H1 (cell line): ENCODE results near the gene CFAP92. TPM values are rescaled to one million over a fixed set of nuclear protein-coding genes. Genes with fewer than 3 reads are reported as not detected.

ENCODE experiments used
- CTCF ChIA-PET: fragments of 300-600 bp; sonication (Branson Sonifier 250); formaldehyde crosslinking; loops from one replicate; lab custom pipeline; 2021; ENCODE audit not compliant: partially characterized antibody; lab: Charles Lee
- POLR2A ChIA-PET: fragments of 300-600 bp; sonication (Branson Sonifier 250); formaldehyde crosslinking; loops from one replicate; lab custom pipeline; 2021; ENCODE audit warnings: inconsistent platforms; ENCODE audit not compliant: partially characterized antibody; lab: Charles Lee
- DNase-seq, 2 experiments: peaks; one replicate each; pipeline versions ENCODE4 v3.0.0 to v3.0.0-alpha.2; 2010 to 2022; ENCODE audit warnings: low spot score in 2 of 2, low read depth in 1 of 2, mixed read lengths in 1 of 2
- FAIRE-seq: peaks from 2 replicates; lab custom pipeline; 2011; peaks lifted over from hg19 to GRCh38; lab: Jason Lieb, UNC
- H2AFZ ChIP-seq: 2 replicates; pipeline ENCODE4 v1.8.1; 2012; ENCODE audit warnings: low read length, inconsistent platforms
- H2AK5ac ChIP-seq: 2 replicates; pipeline ENCODE4 v1.6.1; 2013; ENCODE audit warnings: low read depth, low read length
- H2BK120ac ChIP-seq: replicated peaks from 2 replicates; pipeline ENCODE3; 2013; ENCODE audit warnings: low read depth, low read length, inconsistent platforms
- H2BK12ac ChIP-seq: 2 replicates; pipeline ENCODE4 v1.6.1; 2013; ENCODE audit warnings: low read depth, low read length
- H2BK15ac ChIP-seq: 2 replicates; pipeline ENCODE4 v1.6.1; 2013; ENCODE audit warnings: low read length
- H2BK20ac ChIP-seq: 2 replicates; pipeline ENCODE4 v1.6.1; 2013; ENCODE audit warnings: low read length
- H2BK5ac ChIP-seq: 2 replicates; pipeline ENCODE4 v1.6.1; 2013; ENCODE audit warnings: low read depth, low read length
- H3K14ac ChIP-seq: 2 replicates; pipeline ENCODE4 v1.6.1; 2013; ENCODE audit warnings: inconsistent platforms; ENCODE audit not compliant: insufficient read length
- H3K18ac ChIP-seq: 2 replicates; pipeline ENCODE4 v1.6.1; 2013; ENCODE audit warnings: low read length; ENCODE audit errors: extremely low read depth
- H3K23ac ChIP-seq: 2 replicates; pipeline ENCODE4 v1.6.1; 2013; ENCODE audit warnings: inconsistent platforms; ENCODE audit not compliant: insufficient read length
- H3K23me2 ChIP-seq: 2 replicates; pipeline ENCODE4 v1.6.1; 2013; ENCODE audit warnings: low read depth, low read length
- H3K27ac ChIP-seq: 2 replicates; pipeline ENCODE4 v1.6.1; 2011; ENCODE audit warnings: low read depth, low read length, inconsistent platforms
- H3K27me3 ChIP-seq, 4 experiments: replicated peaks in 1 of 4; 1 replicate in 1 of 4; 2 replicates in 3 of 4; pipeline versions ENCODE4 v1.6.1 to v1.8.1; 2011 to 2013; ENCODE audit warnings: low read length in 3 of 4, mild to moderate bottlenecking in 3 of 4, inconsistent platforms in 2 of 4, mixed read lengths in 2 of 4, moderate library complexity in 1 of 4; ENCODE audit not compliant: control insufficient read depth in 3 of 4, insufficient read depth in 3 of 4; ENCODE audit errors: extremely low read depth in 1 of 4
- H3K36me3 ChIP-seq, 4 experiments: 2 replicates each; pipeline versions ENCODE4 v1.6.1 to v1.8.1; 2011 to 2013; ENCODE audit warnings: mild to moderate bottlenecking in 4 of 4, low read length in 3 of 4, moderate library complexity in 2 of 4, control low read depth in 1 of 4, inconsistent platforms in 1 of 4; ENCODE audit not compliant: insufficient read depth in 4 of 4, control insufficient read depth in 2 of 4
- H3K4ac ChIP-seq: replicated peaks from 2 replicates; pipeline ENCODE3; 2013; ENCODE audit warnings: low read length, low read depth, mixed read lengths, inconsistent platforms; ENCODE audit not compliant: insufficient read length
- H3K4me1 ChIP-seq, 4 experiments: replicated peaks in 1 of 4; 1 replicate in 1 of 4; 2 replicates in 3 of 4; pipeline versions ENCODE4 v1.6.1 to v1.8.1; 2011 to 2013; ENCODE audit warnings: low read length in 3 of 4, inconsistent platforms in 2 of 4, mixed read lengths in 1 of 4; ENCODE audit not compliant: insufficient read depth in 4 of 4, control insufficient read depth in 3 of 4
- H3K4me2 ChIP-seq, 2 experiments: 2 replicates each; pipeline versions ENCODE4 v1.6.1 to v1.8.1; 2011 to 2013; ENCODE audit warnings: low read depth in 2 of 2, low read length in 2 of 2, control low read depth in 1 of 2, inconsistent platforms in 1 of 2, mild to moderate bottlenecking in 1 of 2; ENCODE audit not compliant: insufficient read depth in 1 of 2
- H3K4me3 ChIP-seq, 4 experiments: fragments of 200-600, 300-600 bp in 1 of 4; sonication (generic), shearing (Covaris generic), sonication (Bioruptor Twin) in 1 of 4; 2 replicates each; pipeline versions ENCODE4 v1.5.1 to v1.8.1; 2011 to 2016; ENCODE audit warnings: low read length in 4 of 4, low read depth in 3 of 4, control low read depth in 2 of 4, inconsistent platforms in 2 of 4, mild to moderate bottlenecking in 2 of 4, mixed read lengths in 1 of 4, moderate library complexity in 1 of 4; ENCODE audit not compliant: insufficient read depth in 2 of 4; ENCODE audit errors: extremely low read depth in 1 of 4
- H3K56ac ChIP-seq: replicated peaks from 2 replicates; pipeline ENCODE3; 2013; ENCODE audit warnings: low read depth, mild to moderate bottlenecking, mixed read lengths, low read length, inconsistent platforms; ENCODE audit not compliant: insufficient read length
- H3K79me1 ChIP-seq: 2 replicates; pipeline ENCODE4 v1.6.1; 2013; ENCODE audit warnings: low read depth, low read length, control low read depth
- H3K79me2 ChIP-seq, 2 experiments: 2 replicates each; pipeline versions ENCODE4 v1.6.1 to v1.8.1; 2012 to 2013; ENCODE audit warnings: low read length in 2 of 2, mild to moderate bottlenecking in 2 of 2, inconsistent platforms in 1 of 2; ENCODE audit not compliant: insufficient read depth in 2 of 2, control insufficient read depth in 1 of 2
- H3K9ac ChIP-seq, 4 experiments: replicated peaks in 1 of 4; 1 replicate in 1 of 4; 2 replicates in 3 of 4; pipeline versions ENCODE4 v1.6.1 to v1.8.1; 2011 to 2013; ENCODE audit warnings: low read depth in 3 of 4, low read length in 3 of 4, control low read depth in 2 of 4, mild to moderate bottlenecking in 2 of 4, moderate library complexity in 2 of 4, inconsistent platforms in 1 of 4; ENCODE audit errors: extremely low read depth in 1 of 4
- H3K9me3 ChIP-seq, 2 experiments: 2 replicates each; pipeline versions ENCODE4 v1.6.1 to v1.8.1; 2012 to 2013; ENCODE audit warnings: mild to moderate bottlenecking in 2 of 2, moderate library complexity in 2 of 2, control low read depth in 1 of 2, inconsistent platforms in 1 of 2, low read depth in 1 of 2, low read length in 1 of 2, mixed read lengths in 1 of 2; ENCODE audit not compliant: insufficient read depth in 2 of 2
- H4K20me1 ChIP-seq, 2 experiments: replicated peaks in 1 of 2; 2 replicates each; pipeline versions ENCODE3 to v1.8.1; 2011 to 2013; ENCODE audit warnings: inconsistent platforms in 2 of 2, low read length in 2 of 2, mild to moderate bottlenecking in 1 of 2; ENCODE audit not compliant: insufficient read depth in 2 of 2, control insufficient read depth in 1 of 2
- H4K5ac ChIP-seq: 2 replicates; pipeline ENCODE4 v1.6.1; 2013; ENCODE audit warnings: low read length, low read depth, mixed read lengths, inconsistent platforms; ENCODE audit not compliant: insufficient read length
- H4K8ac ChIP-seq: 2 replicates; pipeline ENCODE4 v1.8.0; 2013; ENCODE audit warnings: mild to moderate bottlenecking, moderate library complexity, low read length, inconsistent platforms; ENCODE audit not compliant: insufficient read depth; ENCODE audit errors: extremely low read depth
- H4K91ac ChIP-seq: replicated peaks from 2 replicates; pipeline ENCODE3; 2013; ENCODE audit warnings: low read length, mixed read lengths, inconsistent platforms; ENCODE audit not compliant: insufficient read length
- CBX8 ChIP-seq: fragments of 300-800, 300-1000 bp; sonication (generic); IDR thresholded peaks from 2 replicates; pipeline ENCODE4 v1.7.1; 2016; ENCODE audit warnings: low read depth, low read length, borderline replicate concordance
- KDM5A ChIP-seq: fragments of 200-600 bp; IDR thresholded peaks from 2 replicates; pipeline ENCODE4 v1.7.1; 2012; ENCODE audit warnings: mild to moderate bottlenecking, low read length, inconsistent platforms, mixed read lengths
- PHF8 ChIP-seq: fragments of 200-600 bp; sonication (generic); conservative IDR thresholded peaks from 2 replicates; pipeline ENCODE4 v1.7.1; 2012; ENCODE audit warnings: low read depth, mild to moderate bottlenecking, inconsistent platforms, low read length, moderate library complexity
- RFX5 ChIP-seq: IDR thresholded peaks from 2 replicates; pipeline ENCODE4 v1.6.1; 2011; ENCODE audit warnings: low read depth, low read length, improper control_type of control experiment, borderline replicate concordance
- SUZ12 ChIP-seq: fragments of 200-600 bp; sonication (generic); IDR thresholded peaks from 2 replicates; pipeline ENCODE4 v1.6.1; 2012; ENCODE audit warnings: mild to moderate bottlenecking, inconsistent platforms, low read length, moderate library complexity, mixed read lengths
- WGBS, 2 experiments: shearing (Covaris generic) in 1 of 2; methylation state at CpG; one replicate each; pipeline versions ENCODE4 v1.1.6 to v1.1.7; 2013 to 2015; ENCODE audit warnings: low lambda C conversion rate in 2 of 2, mixed read lengths in 2 of 2, inconsistent platforms in 1 of 2, low coverage in 1 of 2, missing lambda C conversion rate in 1 of 2; ENCODE audit not compliant: insufficient replicate concordance in 2 of 2, insufficient coverage in 1 of 2, insufficient read length in 1 of 2; ENCODE audit errors: extremely low coverage in 1 of 2, missing lambda C conversion rate in 1 of 2; 5-methylcytosine and 5-hydroxymethylcytosine counted together
- polyA plus RNA-seq, 7 experiments: library from polyadenylated mRNA; depleted of rRNA in 3 of 7; stranded (reverse) in 5 of 7; unstranded in 2 of 7; fragments of >200 nt in 5 of 7; fragments of 200-250 nt in 2 of 7; gene quantifications; 1 replicate in 5 of 7; 2 replicates in 1 of 7; 4 replicates in 1 of 7; pipeline versions ENCODE4 v1.2.1 to v1.2.3, GENCODE V29; 2011 to 2013; ENCODE audit warnings: missing spikeins in 2 of 7, mixed read lengths in 2 of 7
- total RNA-seq: library from RNA; stranded (reverse); fragmentation: NEBNext Ultra II Directional; extraction: Animal tissue kit (Norgen Biotek cat#: 25700); gene quantifications from 2 replicates; pipeline ENCODE4 v1.2.1, GENCODE V29; 2021

The CFAP92 gene
- total and polyA plus RNA-seq, 2 of the 8 experiments (the other 6 are each of a cell fraction or from before 2014, with no cell fraction given): 0.77 to 2.0 TPM

- no peak overlapping the region for H3K14ac ChIP-seq
- H3K27me3 ChIP-seq: no peaks in the 10 kb centered on the region
- 81% methylated on average over 7 of the region's 7 CpGs; no CpG with 5 or more reads in 1 of the 2 experiments for WGBS, 2 experiments
- H2AFZ ChIP-seq: no peak overlapping the region
- no peak overlapping the region for H2BK120ac ChIP-seq
- H3K23ac ChIP-seq: no peak overlapping the region
- ChIA-PET CTCF (interaction anchor here (0.6 kb wide), 1 partner anchor 228 kb away, joined by 3 read pairs; no protein-coding TSS in a partner anchor), POLR2A (no interaction called here)
- H2BK15ac ChIP-seq: no peak overlapping the region
- H2BK20ac ChIP-seq: no peak overlapping the region
- no peaks in the 10 kb centered on the region for H3K79me1 ChIP-seq
- H3K4ac ChIP-seq: no peak overlapping the region
- H4K20me1 ChIP-seq: no peaks in the 10 kb centered on the region
- no peak overlapping the region for H2AK5ac ChIP-seq
- H3K9me3 ChIP-seq: no peaks in the 10 kb centered on the region; a peak in 1 of 4 replicates
- no peaks in the 10 kb centered on the region for H3K79me2 ChIP-seq
- H4K8ac ChIP-seq: no peak overlapping the region
- H3K36me3 ChIP-seq: no peaks in the 10 kb centered on the region
- DNase-seq: no peak
- H3K18ac ChIP-seq: no peak overlapping the region
- H4K91ac ChIP-seq: no peak overlapping the region
- FAIRE-seq: no peak
- no peak overlapping the region for H2BK12ac ChIP-seq
- H3K4me3 ChIP-seq: no peak overlapping the region
- H3K56ac ChIP-seq: no peak overlapping the region
- no peak overlapping the region for H3K4me2 ChIP-seq
- no peak overlapping the region for H4K5ac ChIP-seq
- no peak overlapping the region for H3K9ac ChIP-seq
- H3K27ac ChIP-seq: no peak overlapping the region
- H3K4me1 ChIP-seq: no peaks in the 10 kb centered on the region
- H3K23me2 ChIP-seq: no peaks in the 10 kb centered on the region
- H2BK5ac ChIP-seq: no peak overlapping the region
- TF ChIP-seq PHF8 (no peak), SUZ12 (no peak), RFX5 (no peak), KDM5A (no peak), CBX8 (no peak)
Observed at GRCh38 chr3:128946411-128946810, 47.5 kb downstream of the CFAP92 start.
